Measurements from ENCODE around the gene CBX2.

CBX2 gene

DNA sequence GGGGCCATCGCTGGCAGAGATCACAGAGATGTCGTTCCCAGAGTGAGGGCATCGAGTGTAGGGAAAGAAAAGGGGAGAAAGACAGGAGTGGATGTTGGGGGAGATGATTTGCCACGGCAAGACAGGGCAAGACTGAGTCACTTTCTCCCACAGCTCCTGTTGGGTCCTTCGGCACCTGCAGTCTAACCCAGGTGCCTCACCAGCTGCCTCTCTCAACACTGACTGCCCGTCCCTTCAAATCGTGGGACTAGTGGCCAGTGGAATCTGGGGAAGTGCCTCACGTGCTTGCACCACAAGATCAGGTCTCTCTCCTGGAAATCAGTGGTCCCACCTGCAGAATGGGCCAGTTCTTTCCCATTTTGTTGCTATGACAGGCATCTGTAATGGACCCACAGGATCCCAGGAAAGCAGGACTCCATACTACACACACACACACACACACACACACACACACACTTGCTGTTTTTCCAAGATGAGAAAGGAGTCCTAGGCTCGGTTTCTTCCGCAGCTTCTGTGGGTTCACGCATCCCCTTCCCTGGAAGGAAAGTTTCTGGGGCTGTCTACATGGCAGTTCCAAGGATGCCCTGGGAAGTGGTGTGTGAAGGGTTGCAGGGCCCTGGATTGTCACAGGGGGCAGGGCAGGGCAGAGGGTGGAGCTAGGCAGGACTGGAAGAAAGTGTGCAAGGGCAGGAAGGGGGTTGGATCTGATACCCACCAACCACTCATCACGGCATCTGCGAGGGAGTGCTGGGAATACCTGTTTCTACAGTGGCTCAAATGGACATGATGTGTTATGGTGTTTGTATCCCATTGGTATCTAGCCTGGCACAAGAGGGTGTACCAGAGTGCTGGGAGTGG, 29.1 kb downstream of the CBX2 start:
- DNase-seq (ENCODE audit: low read depth), result no peak
- H3K4me3 ChIP-seq (ENCODE audit: control insufficient read depth, low read depth, low read length), result no peak overlapping the region
- TF ChIP-seq, protein P1, sequence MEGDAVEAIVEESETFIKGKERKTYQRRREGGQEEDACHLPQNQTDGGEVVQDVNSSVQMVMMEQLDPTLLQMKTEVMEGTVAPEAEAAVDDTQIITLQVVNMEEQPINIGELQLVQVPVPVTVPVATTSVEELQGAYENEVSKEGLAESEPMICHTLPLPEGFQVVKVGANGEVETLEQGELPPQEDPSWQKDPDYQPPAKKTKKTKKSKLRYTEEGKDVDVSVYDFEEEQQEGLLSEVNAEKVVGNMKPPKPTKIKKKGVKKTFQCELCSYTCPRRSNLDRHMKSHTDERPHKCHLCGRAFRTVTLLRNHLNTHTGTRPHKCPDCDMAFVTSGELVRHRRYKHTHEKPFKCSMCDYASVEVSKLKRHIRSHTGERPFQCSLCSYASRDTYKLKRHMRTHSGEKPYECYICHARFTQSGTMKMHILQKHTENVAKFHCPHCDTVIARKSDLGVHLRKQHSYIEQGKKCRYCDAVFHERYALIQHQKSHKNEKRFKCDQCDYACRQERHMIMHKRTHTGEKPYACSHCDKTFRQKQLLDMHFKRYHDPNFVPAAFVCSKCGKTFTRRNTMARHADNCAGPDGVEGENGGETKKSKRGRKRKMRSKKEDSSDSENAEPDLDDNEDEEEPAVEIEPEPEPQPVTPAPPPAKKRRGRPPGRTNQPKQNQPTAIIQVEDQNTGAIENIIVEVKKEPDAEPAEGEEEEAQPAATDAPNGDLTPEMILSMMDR (IDR thresholded peaks at IDR 0.05; ENCODE audit: control insufficient read depth, insufficient read depth, low read depth, low read length, missing control alignments), result peak; percentile 1

- H3K4me3 ChIP-seq (ENCODE audit: control insufficient read depth, low read depth, low read length), result no peak overlapping the region
- DNase-seq (ENCODE audit: low read depth), result no peak
- TF ChIP-seq, protein P1 (IDR thresholded peaks at IDR 0.05; ENCODE audit: control insufficient read depth, insufficient read depth, low read depth, low read length, missing control alignments), result no peak
These were observed 31.0 kb downstream of the CBX2 start for GRCh38 chr17:79808763-79809529.

DNA sequence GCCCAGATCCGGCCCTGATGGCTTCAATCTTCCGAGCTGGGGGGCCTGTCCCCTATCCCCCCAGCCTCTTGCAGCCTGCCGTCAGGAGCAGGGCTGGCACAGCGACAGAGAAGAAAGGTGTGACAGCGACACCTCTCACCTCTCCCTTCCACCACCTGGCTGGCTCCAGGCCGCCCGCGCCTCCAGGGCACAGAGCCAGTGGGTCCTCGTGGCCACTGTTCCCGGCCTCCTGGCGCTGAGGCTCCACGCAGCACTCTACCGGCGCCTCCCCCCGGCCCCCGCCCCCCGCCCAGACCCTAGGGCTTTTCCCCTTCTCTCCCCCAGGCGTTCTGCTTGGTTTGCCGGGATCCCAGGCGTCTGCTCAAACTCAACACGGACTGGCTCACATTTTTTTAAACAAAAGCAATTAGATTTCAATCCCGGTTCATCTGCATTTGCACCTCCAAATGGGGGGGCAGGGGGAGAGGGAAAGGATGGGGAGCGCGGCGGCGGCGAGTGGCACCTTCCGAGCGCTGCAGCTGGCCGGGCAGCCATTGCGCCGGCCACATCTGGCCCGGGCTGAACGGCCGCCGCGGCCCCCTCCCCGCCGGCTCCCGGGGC, 31.7 kb downstream of the CBX2 start:
- H3K4me3 ChIP-seq (ENCODE audit: control insufficient read depth, low read depth, low read length), result no peak overlapping the region
- DNase-seq (ENCODE audit: low read depth), result no peak
- TF ChIP-seq, protein P1 (IDR thresholded peaks at IDR 0.05; ENCODE audit: control insufficient read depth, insufficient read depth, low read depth, low read length, missing control alignments), result no peak

- no peak overlapping the region for H3K4me3 ChIP-seq (ENCODE audit: control insufficient read depth, low read depth, low read length)
- no peak for DNase-seq (ENCODE audit: low read depth)
These were observed 32.4 kb downstream of the CBX2 start for GRCh38 chr17:79810130-79811010.

GRCh38 chr17:79811011-79811867, 33.3 kb downstream of the CBX2 start:
- no peak overlapping the region for H3K4me3 ChIP-seq (ENCODE audit: control insufficient read depth, low read depth, low read length)
- TF ChIP-seq, protein P1 (IDR thresholded peaks at IDR 0.05; ENCODE audit: control insufficient read depth, insufficient read depth, low read depth, low read length, missing control alignments), result peak; percentile 47

More at GRCh38 chr17:79810130-79811010, 32.4 kb downstream of the CBX2 start:
- TF ChIP-seq, protein P1 (IDR thresholded peaks at IDR 0.05; ENCODE audit: control insufficient read depth, insufficient read depth, low read depth, low read length, missing control alignments), result no peak

More at GRCh38 chr17:79811011-79811867, 33.3 kb downstream of the CBX2 start:
- DNase-seq (ENCODE audit: low read depth), result no peak
